ENCODE measurements around the gene TOR4A.

TOR4A gene

GRCh38 chr9:137294681-137295237 is 17.2 kb downstream of the TOR4A start:
- DNase-seq (ENCODE audit: low read depth): peak; percentile 51

GRCh38 chr9:137295238-137295811 is 17.8 kb downstream of the TOR4A start:
- no peak for DNase-seq (ENCODE audit: low read depth)

- no peak for DNase-seq (ENCODE audit: low read depth)
Observed at GRCh38 chr9:137295849-137296669, 18.5 kb downstream of the TOR4A start.

- DNase-seq (ENCODE audit: low read depth): peak; percentile 75
Observed at GRCh38 chr9:137296670-137297664, 19.4 kb downstream of the TOR4A start.

DNA sequence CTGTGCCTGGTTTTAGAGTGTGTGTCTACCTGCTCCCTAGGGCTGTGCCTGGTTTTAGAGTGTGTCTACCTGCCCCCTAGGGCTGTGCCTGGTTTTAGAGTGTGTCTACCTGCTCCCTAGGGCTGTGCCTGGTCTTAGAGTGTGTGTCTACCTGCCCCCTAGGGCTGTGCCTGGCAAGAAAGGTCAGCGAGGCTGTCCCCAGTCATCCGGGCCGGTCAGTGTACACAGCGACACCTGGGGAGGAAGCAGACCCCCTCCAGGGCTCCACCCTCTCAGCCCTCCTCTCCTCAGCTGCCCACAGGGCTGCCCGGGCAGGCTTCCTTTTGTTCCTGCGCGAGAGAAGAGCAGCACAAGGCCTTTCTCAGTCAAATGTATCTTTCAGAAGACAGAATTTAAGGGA is 20.4 kb downstream of the TOR4A start:
- DNase-seq (ENCODE audit: low read depth): no peak

DNA sequence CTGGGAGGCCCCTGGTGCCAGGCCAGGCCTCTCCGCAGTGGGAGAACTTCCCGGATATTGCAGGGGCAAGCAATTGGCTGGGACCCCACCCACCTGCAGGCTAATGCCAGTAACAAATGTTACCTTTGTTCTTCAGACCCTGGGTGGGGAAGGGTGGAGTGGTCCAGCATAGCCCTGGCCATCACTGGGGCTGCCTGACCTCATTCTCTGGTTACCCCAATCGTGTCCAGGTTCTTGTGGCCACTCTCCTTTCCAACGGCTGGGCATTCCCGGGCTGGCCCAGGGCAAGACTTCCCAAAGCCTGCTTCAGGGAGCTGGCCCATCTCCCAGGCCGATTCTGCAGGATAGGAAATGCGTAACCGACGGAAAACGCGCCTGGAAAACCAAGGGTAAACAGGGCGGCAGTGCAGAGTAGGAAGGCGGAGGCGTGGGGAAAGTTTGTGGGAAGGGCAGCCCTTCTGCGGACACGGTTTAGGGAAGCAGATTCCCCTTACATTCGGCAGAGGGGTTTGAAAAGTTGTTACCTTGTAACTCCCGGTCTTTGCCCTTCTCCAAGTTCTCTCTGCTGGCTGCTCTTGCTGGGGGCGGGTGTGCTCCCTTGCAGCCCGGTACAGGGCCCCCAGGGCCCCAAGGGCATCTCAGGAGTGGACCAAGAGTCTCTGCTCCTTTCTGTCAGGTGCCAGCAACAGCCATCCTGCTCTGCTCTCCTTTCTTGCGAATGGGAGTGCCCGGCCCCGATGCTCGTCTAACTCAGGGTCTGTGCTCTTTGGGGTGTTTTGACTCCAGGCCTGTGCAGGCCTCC is 21.1 kb downstream of the TOR4A start:
- no peak for DNase-seq (ENCODE audit: low read depth)

DNA sequence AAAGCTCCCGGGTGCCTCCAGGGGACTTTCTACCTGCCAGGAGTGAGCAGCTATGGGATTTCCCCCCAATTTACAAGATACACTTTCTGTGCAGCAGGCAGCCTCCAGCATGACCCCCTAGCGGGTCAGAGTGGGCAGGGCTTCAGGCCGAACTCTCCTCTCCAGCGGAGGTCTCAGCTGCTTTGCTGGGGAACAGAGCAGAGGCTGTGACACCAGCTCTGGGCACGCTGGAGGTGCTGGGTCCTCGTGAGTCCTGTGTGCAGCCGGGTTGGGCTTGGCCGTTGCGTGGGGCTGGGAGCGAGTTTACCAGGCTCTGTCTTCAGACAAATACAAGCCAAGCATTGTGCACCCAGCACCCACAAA is 21.7 kb downstream of the TOR4A start:
- DNase-seq (ENCODE audit: low read depth): no peak

- DNase-seq (ENCODE audit: low read depth): no peak
Observed at GRCh38 chr9:137299938-137300337, 22.4 kb downstream of the TOR4A start.

DNA sequence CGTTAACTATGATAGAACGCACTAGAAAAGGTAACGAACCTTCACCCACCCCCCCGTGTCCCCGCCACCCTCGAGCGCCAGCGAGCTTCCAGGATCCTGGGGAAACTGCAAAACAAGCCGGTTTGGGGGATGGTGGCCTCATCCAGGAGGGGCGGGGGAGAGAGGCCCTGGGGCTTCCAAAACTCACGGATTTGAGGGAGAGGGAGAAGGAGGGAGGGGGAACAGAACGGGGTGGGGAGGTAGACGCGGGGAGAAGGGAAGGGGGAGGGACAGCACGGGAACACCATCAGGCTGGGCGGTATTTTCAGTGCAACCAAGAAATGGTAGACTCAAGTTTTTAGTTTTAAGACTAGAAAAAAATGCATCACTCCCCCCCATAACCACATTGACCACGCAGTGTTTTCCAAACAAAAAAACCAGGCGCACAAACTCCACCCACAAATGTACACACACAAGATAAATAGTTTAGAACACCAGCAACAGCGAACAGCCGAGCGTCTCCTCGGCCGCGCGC is 23.1 kb downstream of the TOR4A start:
- peak; percentile 69 for DNase-seq (ENCODE audit: low read depth)

DNA sequence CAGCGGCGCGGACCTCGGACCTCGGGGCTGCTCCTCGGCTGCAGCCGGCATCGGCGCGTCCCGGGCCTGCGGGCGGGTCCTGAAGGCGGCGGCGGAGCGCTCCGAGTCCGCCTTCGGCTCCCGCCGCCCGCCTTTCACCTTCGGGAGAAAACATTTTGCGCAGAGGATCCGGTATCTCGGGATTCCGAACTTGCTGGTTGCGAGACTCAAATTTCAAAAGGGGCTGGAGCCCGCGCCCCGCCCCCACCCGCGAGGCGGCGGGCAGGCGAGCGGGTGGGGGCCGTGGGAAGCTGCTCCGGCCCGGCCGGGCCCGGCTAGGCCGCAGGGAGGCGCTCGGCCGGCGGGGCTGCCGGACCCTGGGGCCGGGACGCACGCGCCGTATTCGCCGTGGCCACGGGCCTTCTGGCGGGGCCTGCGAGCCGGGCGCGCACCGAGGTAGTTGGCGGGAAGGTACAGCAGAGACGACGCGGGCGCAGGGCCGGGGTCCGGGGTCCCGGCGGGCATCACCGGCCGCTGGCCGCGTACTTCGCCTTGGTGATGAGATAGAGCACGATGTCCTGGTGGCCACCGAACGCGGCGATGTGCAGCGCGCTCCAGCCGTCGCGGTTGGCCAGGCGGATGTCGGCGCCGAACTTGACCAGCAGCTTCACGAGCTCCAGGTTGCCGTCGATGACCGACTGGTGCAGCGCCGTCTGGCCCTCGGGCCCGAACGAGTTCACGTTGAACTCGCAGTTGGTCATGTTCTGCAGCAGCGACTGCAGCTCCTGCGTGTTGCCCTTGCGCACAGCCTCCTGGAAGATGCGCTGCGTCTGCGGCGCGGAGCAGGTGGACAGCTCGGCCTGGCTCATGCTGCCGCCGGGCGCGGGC is 23.8 kb downstream of the TOR4A start:
- DNase-seq (ENCODE audit: low read depth): peak; percentile 68

DNA sequence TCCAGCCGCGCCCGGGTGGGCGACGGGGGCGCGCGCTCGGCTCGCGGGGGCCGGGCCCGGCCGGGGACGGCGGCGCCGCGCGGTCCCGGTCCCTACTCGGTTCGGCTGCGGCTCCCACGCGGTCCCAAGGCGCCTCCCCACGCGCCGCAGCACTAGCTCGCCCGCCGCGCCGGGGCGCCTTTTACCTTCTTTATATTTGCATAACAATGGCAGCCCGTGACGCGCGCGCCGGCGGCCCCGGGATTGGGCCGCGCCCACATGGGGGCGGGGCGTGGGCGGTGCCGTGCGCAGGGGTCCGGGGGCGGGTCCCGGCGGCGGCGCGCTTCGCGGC is 24.6 kb downstream of the TOR4A start, which contains the start of gene NRARP:
Gene NRARP, minus strand, starts transcription at position 154 of the 331 bp plus-strand sequence. CDS start 343 bp downstream, outside the sequence.
- DNase-seq (ENCODE audit: low read depth): peak; percentile 72

DNA sequence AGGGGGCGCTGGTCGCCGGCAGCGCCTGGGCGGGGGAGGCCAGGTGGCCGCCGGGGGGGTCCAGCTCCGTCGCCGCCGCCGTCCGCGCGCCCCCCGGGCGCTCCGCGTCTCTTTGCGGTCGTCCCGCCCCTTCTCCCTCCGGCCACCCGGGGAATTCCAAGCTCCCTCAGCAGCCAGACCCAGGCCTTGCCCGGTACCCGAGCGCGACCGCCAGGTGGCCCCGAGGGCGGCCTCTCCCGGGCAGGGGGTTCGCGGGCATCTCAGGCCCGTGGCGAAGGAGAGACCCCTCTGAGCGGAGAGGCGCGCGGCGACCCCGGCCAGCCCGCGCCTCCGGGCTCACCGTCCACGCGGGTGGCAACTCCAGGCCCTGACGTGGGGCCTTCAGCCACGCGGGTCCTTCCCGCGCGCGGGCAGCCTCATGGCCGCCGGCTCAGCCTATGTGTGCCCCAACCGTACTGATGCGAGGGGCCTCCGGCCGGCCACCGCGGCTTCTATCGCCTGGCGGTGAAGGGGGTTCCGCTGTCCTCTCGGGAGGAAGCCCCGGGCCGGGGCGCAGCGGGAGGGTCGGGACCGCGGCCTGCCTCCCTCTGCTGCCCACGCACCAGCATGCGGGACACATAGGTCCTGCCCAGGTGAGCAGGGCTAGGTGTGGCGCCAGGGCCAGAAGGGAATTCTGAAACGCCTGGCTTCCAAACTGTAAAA is 25.1 kb downstream of the TOR4A start:
- peak; percentile 58 for DNase-seq (ENCODE audit: low read depth)

GRCh38 chr9:137303151-137303892 is 25.8 kb downstream of the TOR4A start:
- no peak for DNase-seq (ENCODE audit: low read depth)

GRCh38 chr9:137303893-137304382 is 26.4 kb downstream of the TOR4A start:
- no peak for DNase-seq (ENCODE audit: low read depth)

- peak; percentile 25 for DNase-seq (ENCODE audit: low read depth)
Observed at GRCh38 chr9:137304383-137305059, 27.0 kb downstream of the TOR4A start.

DNA sequence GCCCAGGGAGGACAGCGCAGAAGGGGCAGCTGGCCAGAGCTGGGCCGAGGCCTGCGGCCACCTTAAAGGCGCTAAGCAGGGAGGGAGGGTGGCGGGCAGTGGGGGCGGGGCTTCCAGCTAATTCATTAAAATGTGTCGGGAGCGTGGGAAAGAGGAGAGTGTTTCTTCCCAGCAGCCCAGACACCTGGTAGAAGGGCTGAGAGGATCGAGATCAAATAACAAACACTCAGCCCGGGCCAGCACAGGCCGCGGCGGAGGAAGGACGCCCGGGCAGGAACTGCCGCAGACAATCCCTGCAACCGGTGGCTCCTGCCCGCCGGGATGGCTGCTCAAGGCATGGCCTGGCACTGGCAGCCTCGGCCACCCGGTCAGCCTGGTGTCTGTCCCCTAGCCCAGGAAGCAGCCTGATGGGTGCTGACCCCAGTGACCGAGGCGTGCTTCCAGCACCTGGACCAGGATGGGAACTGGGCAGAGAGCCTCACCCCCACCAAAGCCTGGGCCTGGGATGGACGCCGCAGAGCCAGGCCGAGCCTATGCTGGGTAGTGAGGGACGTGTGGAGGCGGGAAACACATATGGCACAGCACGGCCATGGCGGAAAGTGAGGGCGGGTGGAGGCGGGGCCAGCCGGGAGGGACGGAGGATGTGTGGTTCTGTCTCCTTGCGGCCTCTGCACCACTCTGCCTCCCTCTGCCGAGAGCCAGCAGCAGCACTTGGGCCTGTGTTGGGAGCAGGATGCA is 27.7 kb downstream of the TOR4A start:
- DNase-seq (ENCODE audit: low read depth): peak; percentile 57

GRCh38 chr9:137305798-137306065 is 28.2 kb downstream of the TOR4A start:
- no peak for DNase-seq (ENCODE audit: low read depth)

All from iris pigment epithelial cell (primary cell).